ENCODE data around the gene FBXO48. TPM values are rescaled to one million over a fixed set of nuclear protein-coding genes. Genes with fewer than 3 reads are reported as not detected.

The FBXO48 gene
- total RNA-seq = under 1 TPM; 0.44 to 0.50 TPM
- polyA plus RNA-seq (2013, experiment 1 of 2) = 3.6 TPM
- 3.5 TPM for polyA plus RNA-seq (2013, experiment 2 of 2)
- total RNA-seq = 1.4 to 22.0 (median 8.1) reads per million in 172 experiments

GRCh38 chr2:68467077-68467960, at the start of gene FBXO48, which contains the start of gene APLF:
Gene FBXO48 (minus strand): TSS chr2:68467294. CDS start chr2:68465145, 2,149 bp downstream.
Gene APLF (plus strand): TSS chr2:68467585. CDS start chr2:68467732, 147 bp downstream.
- H3K4me1 Mint-ChIP-seq (ENCODE audit: low read depth) = peaks cover 44% of the 10 kb centered on the region
- POLR2A ChIA-PET = interaction anchor here (0.7 to 3.9 kb wide), 29 partner anchors 8 to 1177 kb away, joined by 3 to 34 read pairs (median 4); partner anchors contain the start of genes ARHGAP25, NFU1, PNO1 and PPP3R1

GRCh38 chr2:68516051-68516955, 49.2 kb upstream of the FBXO48 start:
- H3K4me3 Mint-ChIP-seq = no peak overlapping the region
- H3K4me3 ChIP-seq (ENCODE audit: low read length) = no peak overlapping the region
- H3K36me3 Mint-ChIP-seq (ENCODE audit: low read depth) = no peaks in the 10 kb centered on the region
- H3K27me3 ChIP-seq (ENCODE audit: control insufficient read depth in 1 of 2, insufficient read depth in 2 of 2, low read length in 2 of 2) = no peaks in the 10 kb centered on the region
- H3K4me1 Mint-ChIP-seq (ENCODE audit: low read depth) = no peaks in the 10 kb centered on the region
- ChIA-PET POLR2A (interaction anchor here (0.7 to 2.0 kb wide), 9 partner anchors 10 to 409 kb away, joined by 3 to 8 read pairs (median 3); partner anchors contain the start of genes APLF and FBXO48), CTCF (interaction anchor here (1.1 kb wide), 1 partner anchor 40 kb away, joined by 3 read pairs; no protein-coding TSS in a partner anchor)
- H3K9me3 Mint-ChIP-seq = peaks cover 2% of the 10 kb centered on the region
- H3K4me1 ChIP-seq (ENCODE audit: insufficient read depth, low read length) = no peaks in the 10 kb centered on the region
- H3K36me3 ChIP-seq (ENCODE audit: insufficient read depth, low read length) = no peaks in the 10 kb centered on the region
- H3K9me3 ChIP-seq (ENCODE audit: control insufficient read depth in 1 of 2, insufficient read depth in 1 of 2, low read length in 2 of 2) = no peaks in the 10 kb centered on the region
- H3K27ac ChIP-seq (ENCODE audit: low read depth in 1 of 2, low read length in 2 of 2) = no peak overlapping the region
- TF ChIP-seq CTCF (IDR thresholded peaks at IDR 0.05) = no peak
- intact Hi-C loops (cut with DNase I, micrococcal nuclease) = loop anchor here in 1 of 2 experiments (5.0 kb wide), 1 partner anchor 49 kb away; the partner anchor contains the start of genes APLF and FBXO48
- no peak overlapping the region for H3K27ac Mint-ChIP-seq
- ATAC-seq (ENCODE audit: poor library complexity) (peak; percentile 55), DNase-seq (peak in 1 of 14 experiments; percentile 20)
- H3K27me3 Mint-ChIP-seq = no peaks in the 10 kb centered on the region

More at GRCh38 chr2:68467077-68467960, at the start of gene FBXO48, which contains the start of gene APLF:
- Histone ChIP-seq H3K4me1 (ENCODE audit: insufficient read depth, low read length) (peaks cover 24% of the 10 kb centered on the region), H3K27ac (ENCODE audit: low read depth in 1 of 2, low read length in 2 of 2) (peak within 1 kb of the TSS; percentile 92 to 93), H3K4me3 (ENCODE audit: low read length) (peak within 1 kb of the TSS; percentile 90), H3K9me3 (ENCODE audit: control insufficient read depth in 1 of 2, insufficient read depth in 1 of 2, low read length in 2 of 2) (no peaks in the 10 kb centered on the region), H3K27me3 (ENCODE audit: control insufficient read depth in 1 of 2, insufficient read depth in 2 of 2, low read length in 2 of 2) (no peaks in the 10 kb centered on the region), H3K36me3 (ENCODE audit: insufficient read depth, low read length) (no peaks in the 10 kb centered on the region)
- DNase-seq (peak; percentile 94 to 100 (median 98)), ATAC-seq (ENCODE audit: poor library complexity) (peak; percentile 88)
- TF ChIP-seq CTCF (IDR thresholded peaks at IDR 0.05) = no peak
- Mint-ChIP-seq H3K27ac (peak within 1 kb of the TSS; percentile 89), H3K36me3 (ENCODE audit: low read depth) (peaks cover 4% of the 10 kb centered on the region), H3K4me3 (peak within 1 kb of the TSS; percentile 95), H3K27me3 (no peaks in the 10 kb centered on the region), H3K9me3 (no peaks in the 10 kb centered on the region)
- intact Hi-C loops (cut with DNase I, micrococcal nuclease) = loop anchor here (2.0 to 5.0 kb wide), 5 partner anchors 50 to 311 kb away; partner anchors contain the start of gene PNO1 (in 1 of the 2)
- CTCF ChIA-PET = interaction anchor here (1.2 to 2.2 kb wide), 5 partner anchors 20 to 458 kb away, joined by 4 to 8 read pairs (median 5); no protein-coding TSS in a partner anchor

All from CD4-positive, alpha-beta T cell (primary cell).